Activated gamma-delta T cell (primary cell): ENCODE measurements around the gene RBM6.
A peak's percentile ranks its signal among the peaks of the same experiment; 100 is the strongest.
"Not testable (repeated sequence)": the region's sequence is repeated elsewhere in the genome, so short reads cannot be mapped to it uniquely, and the experiment has no call there.

Experiments
- DNase-seq: peaks from one replicate; lab custom pipeline; 2025; lab: John Stamatoyannopoulos, UW

The RBM6 gene

GRCh38 chr3:49917806-49918590, 22.0 kb upstream of the RBM6 start:
- DNase-seq: not testable (repeated sequence)

- DNase-seq: no peak
Observed at GRCh38 chr3:49924683-49925082, 15.3 kb upstream of the RBM6 start.

- no peak for DNase-seq
Observed at GRCh38 chr3:49925485-49925884, 14.5 kb upstream of the RBM6 start.

GRCh38 chr3:49926117-49926728, 13.7 kb upstream of the RBM6 start:
- no peak for DNase-seq

GRCh38 chr3:49927798-49928197, 12.2 kb upstream of the RBM6 start:
- DNase-seq: no peak

- DNase-seq: no peak
Observed at GRCh38 chr3:49928481-49929017, 11.4 kb upstream of the RBM6 start.

- peak; percentile 64 for DNase-seq
Observed at GRCh38 chr3:49929291-49930167, 10.4 kb upstream of the RBM6 start, which contains the start of gene MON1A. MON1A (minus strand) TSS chr3:49929811; CDS start chr3:49913346, 16,465 bp downstream.

- no peak for DNase-seq
Observed at GRCh38 chr3:49930168-49930690, 9.7 kb upstream of the RBM6 start.

GRCh38 chr3:49930922-49931321, 9.0 kb upstream of the RBM6 start:
- DNase-seq: no peak

GRCh38 chr3:49932281-49932680, 7.7 kb upstream of the RBM6 start:
- not testable (repeated sequence) for DNase-seq

GRCh38 chr3:49937090-49937489, 2.9 kb upstream of the RBM6 start:
- DNase-seq: no peak

- no peak for DNase-seq
Observed at GRCh38 chr3:49940667-49941249, 808 bp downstream of the RBM6 start.

- DNase-seq: no peak
Observed at GRCh38 chr3:49942651-49943050, 2.7 kb downstream of the RBM6 start.

GRCh38 chr3:49952924-49953323, 13.0 kb downstream of the RBM6 start:
- no peak for DNase-seq

GRCh38 chr3:49955636-49956035, 15.7 kb downstream of the RBM6 start:
- no peak for DNase-seq

- DNase-seq: no peak
Observed at GRCh38 chr3:49966233-49966942, 26.4 kb downstream of the RBM6 start.

GRCh38 chr3:49967291-49967690, 27.3 kb downstream of the RBM6 start:
- no peak for DNase-seq

GRCh38 chr3:49968346-49968745, 28.4 kb downstream of the RBM6 start:
- DNase-seq: no peak

- no peak for DNase-seq
Observed at GRCh38 chr3:49972656-49973055, 32.7 kb downstream of the RBM6 start.

- DNase-seq: no peak
Observed at GRCh38 chr3:49976942-49977341, 37.0 kb downstream of the RBM6 start.

GRCh38 chr3:49984394-49984793, 44.4 kb downstream of the RBM6 start:
- DNase-seq: no peak
